GM12878 (cell line): Measurements from ENCODE around the gene CAMTA1. TPM values are rescaled to one million over a fixed set of nuclear protein-coding genes. Genes with fewer than 3 reads are reported as not detected.

ENCODE experiments used
- ATAC-seq: fragments of 200-7000 bp; cut with Tn5 transposase; 3 replicates; pipeline ENCODE4 v1.9.1; 2020; ENCODE audit warnings: mild to moderate bottlenecking, moderate library complexity
- BruUV-seq: library from RNA; stranded (reverse); fragments of 400-500 nt; replicated peaks from 2 replicates; lab custom pipeline; 2021; lab: Mats Ljungman, UMichigan
- CTCF ChIA-PET: fragments of 300-600 bp; sonication (Branson Sonifier 250); formaldehyde crosslinking; extraction: SDS; loops from one replicate; lab custom pipeline; 2021; ENCODE audit warnings: inconsistent platforms; lab: Yijun Ruan, JAX
- POLR2A ChIA-PET: fragments of 350-600 bp; formaldehyde crosslinking; extraction: SDS; loops from one replicate; lab custom pipeline; 2021; ENCODE audit warnings: inconsistent platforms; lab: Charles Lee
- RAD21 ChIA-PET: fragments of 300-600 bp; sonication (Branson Sonifier 250); formaldehyde crosslinking; loops from one replicate; lab custom pipeline; 2023; ENCODE audit warnings: antibody characterized with exemption; ENCODE audit not compliant: unreplicated experiment; lab: Charles Lee
- SMC1A ChIA-PET: fragments of 300-600 bp; sonication (Branson Sonifier 250); formaldehyde crosslinking; loops from one replicate; lab custom pipeline; 2023; ENCODE audit not compliant: unreplicated experiment, uncharacterized antibody; lab: Charles Lee
- DNase-seq: peaks from one replicate; pipeline ENCODE4 v3.0.0-alpha.2; 2011; ENCODE audit warnings: low read depth, low spot score
- FAIRE-seq: peaks from 3 replicates; lab custom pipeline; 2011; peaks lifted over from hg19 to GRCh38; lab: Jason Lieb, UNC
- H2AFZ ChIP-seq: 2 replicates; pipeline ENCODE4 v1.6.0; 2011; ENCODE audit warnings: low read depth, low read length, control low read depth; ENCODE audit not compliant: control insufficient read depth
- H3K27ac ChIP-seq: 2 replicates; pipeline ENCODE4 v1.5.1; 2011; ENCODE audit warnings: control low read depth; ENCODE audit not compliant: control insufficient read depth, insufficient read depth
- H3K27me3 ChIP-seq, 2 experiments: replicated peaks in 1 of 2; 2 replicates each; pipeline versions ENCODE4 v1.6.0 to v1.6.1; 2011; ENCODE audit warnings: low read length in 1 of 2; ENCODE audit not compliant: control insufficient read depth in 2 of 2, insufficient read depth in 2 of 2
- H3K36me3 ChIP-seq, 2 experiments: 2 replicates each; pipeline ENCODE4 v1.5.1; 2011; ENCODE audit warnings: low read length in 1 of 2; ENCODE audit not compliant: control insufficient read depth in 2 of 2, insufficient read depth in 2 of 2
- H3K4me1 ChIP-seq: 2 replicates; pipeline ENCODE4 v1.6.1; 2011; ENCODE audit warnings: mild to moderate bottlenecking, low read length, moderate library complexity, mixed read lengths; ENCODE audit not compliant: control insufficient read depth, insufficient read depth
- H3K4me2 ChIP-seq: 2 replicates; pipeline ENCODE4 v1.6.0; 2011; ENCODE audit warnings: control low read depth; ENCODE audit not compliant: control insufficient read depth, insufficient read depth
- H3K4me3 ChIP-seq: fragments of 200-600 bp; sonication (generic); 2 replicates; pipeline ENCODE4 v1.5.1; 2016
- H3K79me2 ChIP-seq: 2 replicates; pipeline ENCODE4 v1.6.0; 2011; ENCODE audit warnings: low read length; ENCODE audit not compliant: control insufficient read depth, insufficient read depth
- H3K9ac ChIP-seq: 2 replicates; pipeline ENCODE4 v1.8.0; 2011; ENCODE audit warnings: low read length, control low read depth, mixed read lengths; ENCODE audit not compliant: control insufficient read depth, insufficient read depth
- H3K9me3 ChIP-seq: replicated peaks from 3 replicates; pipeline ENCODE4 v1.5.1; 2011; ENCODE audit warnings: mild to moderate bottlenecking, low read length; ENCODE audit not compliant: control insufficient read depth, insufficient read depth
- H4K20me1 ChIP-seq: 2 replicates; pipeline ENCODE4 v1.6.0; 2011; ENCODE audit not compliant: control insufficient read depth, insufficient read depth
- BACH1 ChIP-seq: fragments of 450-650 bp; IDR thresholded peaks from 2 replicates; pipeline ENCODE4 v1.6.1; 2017; ENCODE audit warnings: mild to moderate bottlenecking, borderline replicate concordance
- CHD4 ChIP-seq: fragments of 200-600 bp; sonication (generic); IDR thresholded peaks from 2 replicates; pipeline ENCODE4 v1.6.1; 2016; ENCODE audit warnings: mild to moderate bottlenecking
- CREB1 ChIP-seq: IDR thresholded peaks from 2 replicates; pipeline ENCODE4 v1.6.1; 2012; ENCODE audit warnings: low read depth, mild to moderate bottlenecking, inconsistent platforms
- FOXM1 ChIP-seq: IDR thresholded peaks from 2 replicates; pipeline ENCODE4 v1.6.1; 2012; ENCODE audit warnings: low read depth, mild to moderate bottlenecking, inconsistent platforms, low read length, moderate library complexity
- HDGF ChIP-seq: fragments of 450-650 bp; IDR thresholded peaks from 2 replicates; pipeline ENCODE4 v1.6.1; 2016; ENCODE audit warnings: antibody characterized with exemption
- IKZF1 ChIP-seq: fragments of 450-650 bp; conservative IDR thresholded peaks from 2 replicates; pipeline ENCODE4 v1.6.1; 2017; ENCODE audit warnings: antibody characterized with exemption, mild to moderate bottlenecking
- KDM1A ChIP-seq: fragments of 200-600 bp; sonication (generic); IDR thresholded peaks from 2 replicates; pipeline ENCODE4 v1.6.1; 2016; ENCODE audit warnings: borderline replicate concordance
- NFXL1 ChIP-seq: fragments of 450-650 bp; IDR thresholded peaks from 2 replicates; pipeline ENCODE4 v1.6.1; 2017; ENCODE audit warnings: antibody characterized with exemption, mild to moderate bottlenecking, borderline replicate concordance
- NFYA ChIP-seq: IDR thresholded peaks from 2 replicates; pipeline ENCODE4 v1.6.1; 2011; ENCODE audit warnings: low read depth, mild to moderate bottlenecking, low read length, improper control_type of control experiment, borderline replicate concordance
- NR2C1 ChIP-seq: fragments of 450-650 bp; IDR thresholded peaks from 2 replicates; pipeline ENCODE4 v1.6.1; 2017; ENCODE audit warnings: antibody characterized with exemption, mild to moderate bottlenecking, moderate library complexity
- YY1 ChIP-seq: IDR thresholded peaks from 2 replicates; pipeline ENCODE4 v1.6.1; 2011; ENCODE audit warnings: low read depth, mild to moderate bottlenecking, low read length
- ZBED1 ChIP-seq: IDR thresholded peaks from 2 replicates; pipeline ENCODE4 v1.6.1; 2016; ENCODE audit warnings: borderline replicate concordance
- WGBS: methylation state at CpG from one replicate; pipeline ENCODE4 v1.1.6; 2016; ENCODE audit warnings: low lambda C conversion rate; ENCODE audit not compliant: insufficient replicate concordance, insufficient coverage; ENCODE audit errors: missing lambda C conversion rate; 5-methylcytosine and 5-hydroxymethylcytosine counted together
- in situ Hi-C: fragments of 300-500 bp; cut with MboI; formaldehyde crosslinking; loops from 9 replicates; pipeline ENCODE4 v1.14.3; 2018; ENCODE audit warnings: mixed read lengths
- intact Hi-C: fragments of 100-400 bp; cut with micrococcal nuclease; formaldehyde crosslinking; loops from one replicate; pipeline ENCODE4 v1.14.2; 2022; ENCODE audit not compliant: unreplicated experiment
- polyA plus RNA-seq, 11 experiments: library from polyadenylated mRNA; depleted of rRNA in 4 of 11; unstranded in 6 of 11; stranded (reverse) in 5 of 11; fragments of >200 nt; fragmentation: Nextera tagmentation in 4 of 11; fragmentation: Illumina TruSeq in 1 of 11; extraction: Ambion mirVana in 4 of 11; extraction: Trizol in 1 of 11; gene quantifications; 1 replicate in 1 of 11; 2 replicates in 10 of 11; pipeline versions ENCODE4 v1.2.1 to v1.2.3, GENCODE V29; 2011 to 2016; ENCODE audit warnings: inconsistent platforms in 2 of 11, missing spikeins in 2 of 11, low read depth in 1 of 11
- total RNA-seq, 4 experiments: library from RNA; depleted of rRNA in 3 of 4; stranded (reverse); fragments of >200 nt in 3 of 4; fragmentation: Illumina TruSeq in 1 of 4; extraction: Trizol in 1 of 4; gene quantifications; 2 replicates each; pipeline versions ENCODE4 v1.2.1 to v1.2.3, GENCODE V29; 2013 to 2021
- TF ChIP-seq, protein P1 (sequence below): IDR thresholded peaks from 2 replicates; pipeline ENCODE4 v1.6.1; 2012; ENCODE audit warnings: low read depth, low read length, improper control_type of control experiment
- TF ChIP-seq, protein P2 (sequence below): IDR thresholded peaks from 2 replicates; pipeline ENCODE4 v1.6.1; 2011; ENCODE audit warnings: low read depth, low read length, improper control_type of control experiment, borderline replicate concordance
- TF ChIP-seq, protein P3 (sequence below): fragments of 450-650 bp; formaldehyde crosslinking; IDR thresholded peaks from 2 replicates; pipeline ENCODE4 v1.4.0; 2020; ENCODE audit warnings: mild to moderate bottlenecking, moderate library complexity

The CAMTA1 gene
- total and polyA plus RNA-seq, 10 of the 15 experiments (the other 5 are each of a cell fraction or from before 2014, with no cell fraction given), result 37.7 to 148 (median 76.4) TPM

DNA sequence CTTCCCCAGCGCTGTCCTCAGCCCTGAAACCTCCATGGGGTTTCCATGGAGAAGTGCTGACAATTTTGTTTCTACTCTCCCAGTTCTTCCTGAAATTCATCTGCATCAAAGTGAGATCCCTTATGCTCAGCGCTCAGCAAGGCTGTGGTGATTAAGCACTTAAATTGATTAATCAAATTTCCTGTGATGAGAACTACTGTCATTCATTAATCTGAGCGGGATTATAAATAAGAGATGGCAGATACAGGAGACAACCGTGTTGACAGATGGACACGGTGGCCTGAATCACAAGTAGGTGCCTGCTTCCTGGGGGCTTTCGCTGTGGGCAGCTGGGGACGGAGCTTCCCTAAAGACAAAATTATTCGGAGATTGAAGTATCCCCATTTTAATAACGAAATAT is 656.8 kb downstream of the CAMTA1 start:
- WGBS, result 35% methylated on average over 9 of the region's 9 CpGs
- H2AFZ ChIP-seq, result no peak overlapping the region
- no peaks in the 10 kb centered on the region for H3K79me2 ChIP-seq
- H3K9ac ChIP-seq, result no peak overlapping the region
- H3K4me3 ChIP-seq, result no peak overlapping the region
- no peak overlapping the region for H3K4me2 ChIP-seq
- no peaks in the 10 kb centered on the region; the same call in 1 of the 2 replicates for H3K4me1 ChIP-seq
- H3K27me3 ChIP-seq, result no peaks in the 10 kb centered on the region
- BruUV-seq, result no TSS peak
- TF ChIP-seq IKZF1 (no peak), BACH1 (no peak), ZBED1 (no peak), CREB1 (no peak), NR2C1 (no peak)
- TF ChIP-seq, protein P1, sequence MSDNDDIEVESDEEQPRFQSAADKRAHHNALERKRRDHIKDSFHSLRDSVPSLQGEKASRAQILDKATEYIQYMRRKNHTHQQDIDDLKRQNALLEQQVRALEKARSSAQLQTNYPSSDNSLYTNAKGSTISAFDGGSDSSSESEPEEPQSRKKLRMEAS, result no peak
- ATAC-seq, result no peak
- POLR2A ChIA-PET, result no interaction called here
- RAD21 ChIA-PET, result no interaction called here
- no peak overlapping the region for H3K27ac ChIP-seq
- no peaks in the 10 kb centered on the region for H4K20me1 ChIP-seq
- DNase-seq, result no peak
- CTCF ChIA-PET, result no interaction called here
- no peaks in the 10 kb centered on the region for H3K36me3 ChIP-seq
- SMC1A ChIA-PET, result no interaction called here
- no peak for FAIRE-seq
- in situ Hi-C loops, result no loop called here
- H3K9me3 ChIP-seq, result no peaks in the 10 kb centered on the region; the same call in 2 of the 3 replicates
- intact Hi-C loops, result no loop called here

DNA sequence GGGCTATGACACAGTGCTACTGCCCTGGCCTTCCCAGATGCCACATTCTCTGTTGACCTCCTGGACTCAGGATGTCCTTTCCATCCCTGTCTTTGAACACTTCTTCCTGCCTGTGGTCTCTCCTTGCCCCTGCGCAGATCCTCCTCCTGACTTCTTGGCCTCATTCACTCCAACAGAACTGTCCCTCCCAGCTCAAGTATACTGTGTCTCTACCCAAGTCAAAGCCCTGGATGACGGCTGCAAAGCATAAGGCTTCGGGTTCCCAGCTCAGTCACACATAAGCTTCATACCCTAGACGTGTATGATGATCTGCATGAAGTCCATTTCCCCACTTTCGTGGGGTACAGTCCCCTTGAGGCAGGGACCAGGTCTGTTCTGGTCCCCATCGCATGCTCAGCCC is 657.7 kb downstream of the CAMTA1 start:
- in situ Hi-C loops, result no loop called here
- H3K9me3 ChIP-seq, result no peaks in the 10 kb centered on the region; the same call in 2 of the 3 replicates
- no peaks in the 10 kb centered on the region for H3K27me3 ChIP-seq
- H2AFZ ChIP-seq, result no peak overlapping the region
- no peak overlapping the region for H3K4me3 ChIP-seq
- FAIRE-seq (no peak), ATAC-seq (no peak), DNase-seq (no peak)
- 29% methylated on average over 6 of the region's 6 CpGs for WGBS
- RAD21 ChIA-PET, result no interaction called here
- no TSS peak for BruUV-seq
- no peak overlapping the region for H3K27ac ChIP-seq
- no peak overlapping the region for H3K9ac ChIP-seq
- H3K4me1 ChIP-seq, result no peaks in the 10 kb centered on the region; the same call in 1 of the 2 replicates
- POLR2A ChIA-PET, result no interaction called here
- no peaks in the 10 kb centered on the region for H3K79me2 ChIP-seq
- H3K36me3 ChIP-seq, result no peaks in the 10 kb centered on the region
- SMC1A ChIA-PET, result no interaction called here
- H3K4me2 ChIP-seq, result no peak overlapping the region
- intact Hi-C loops, result no loop called here
- H4K20me1 ChIP-seq, result no peaks in the 10 kb centered on the region
- CTCF ChIA-PET, result interaction anchor here (1.1 kb wide), 1 partner anchor 11 kb away, joined by 3 read pairs; no protein-coding TSS in a partner anchor
- TF ChIP-seq, protein P2, sequence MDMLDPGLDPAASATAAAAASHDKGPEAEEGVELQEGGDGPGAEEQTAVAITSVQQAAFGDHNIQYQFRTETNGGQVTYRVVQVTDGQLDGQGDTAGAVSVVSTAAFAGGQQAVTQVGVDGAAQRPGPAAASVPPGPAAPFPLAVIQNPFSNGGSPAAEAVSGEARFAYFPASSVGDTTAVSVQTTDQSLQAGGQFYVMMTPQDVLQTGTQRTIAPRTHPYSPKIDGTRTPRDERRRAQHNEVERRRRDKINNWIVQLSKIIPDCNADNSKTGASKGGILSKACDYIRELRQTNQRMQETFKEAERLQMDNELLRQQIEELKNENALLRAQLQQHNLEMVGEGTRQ, result no peak
- TF ChIP-seq, protein P3, sequence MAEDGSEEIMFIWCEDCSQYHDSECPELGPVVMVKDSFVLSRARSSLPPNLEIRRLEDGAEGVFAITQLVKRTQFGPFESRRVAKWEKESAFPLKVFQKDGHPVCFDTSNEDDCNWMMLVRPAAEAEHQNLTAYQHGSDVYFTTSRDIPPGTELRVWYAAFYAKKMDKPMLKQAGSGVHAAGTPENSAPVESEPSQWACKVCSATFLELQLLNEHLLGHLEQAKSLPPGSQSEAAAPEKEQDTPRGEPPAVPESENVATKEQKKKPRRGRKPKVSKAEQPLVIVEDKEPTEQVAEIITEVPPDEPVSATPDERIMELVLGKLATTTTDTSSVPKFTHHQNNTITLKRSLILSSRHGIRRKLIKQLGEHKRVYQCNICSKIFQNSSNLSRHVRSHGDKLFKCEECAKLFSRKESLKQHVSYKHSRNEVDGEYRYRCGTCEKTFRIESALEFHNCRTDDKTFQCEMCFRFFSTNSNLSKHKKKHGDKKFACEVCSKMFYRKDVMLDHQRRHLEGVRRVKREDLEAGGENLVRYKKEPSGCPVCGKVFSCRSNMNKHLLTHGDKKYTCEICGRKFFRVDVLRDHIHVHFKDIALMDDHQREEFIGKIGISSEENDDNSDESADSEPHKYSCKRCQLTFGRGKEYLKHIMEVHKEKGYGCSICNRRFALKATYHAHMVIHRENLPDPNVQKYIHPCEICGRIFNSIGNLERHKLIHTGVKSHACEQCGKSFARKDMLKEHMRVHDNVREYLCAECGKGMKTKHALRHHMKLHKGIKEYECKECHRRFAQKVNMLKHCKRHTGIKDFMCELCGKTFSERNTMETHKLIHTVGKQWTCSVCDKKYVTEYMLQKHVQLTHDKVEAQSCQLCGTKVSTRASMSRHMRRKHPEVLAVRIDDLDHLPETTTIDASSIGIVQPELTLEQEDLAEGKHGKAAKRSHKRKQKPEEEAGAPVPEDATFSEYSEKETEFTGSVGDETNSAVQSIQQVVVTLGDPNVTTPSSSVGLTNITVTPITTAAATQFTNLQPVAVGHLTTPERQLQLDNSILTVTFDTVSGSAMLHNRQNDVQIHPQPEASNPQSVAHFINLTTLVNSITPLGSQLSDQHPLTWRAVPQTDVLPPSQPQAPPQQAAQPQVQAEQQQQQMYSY (CRISPR knock-in tag), result no peak
- TF ChIP-seq CREB1 (no peak), KDM1A (no peak), HDGF (no peak), YY1 (no peak), CHD4 (no peak), NFYA (no peak), FOXM1 (no peak), NFXL1 (no peak)
